Left kidney (tissue), 2 donors: ENCODE measurements around the gene KAZN. TPM values are rescaled to one million over a fixed set of nuclear protein-coding genes. Genes with fewer than 3 reads are reported as not detected.

ENCODE experiments used
- DNase-seq: peaks from one replicate; pipeline ENCODE4 v3.0.0-alpha.2; 2013
- polyA plus RNA-seq: library from polyadenylated mRNA; unstranded; fragments of 120-200 nt; gene quantifications from one replicate; pipeline ENCODE4 v1.2.1, GENCODE V29; 2013; ENCODE audit not compliant: insufficient read length

KAZN gene
- polyA plus RNA-seq, 1 donor = 35.2 TPM

DNA sequence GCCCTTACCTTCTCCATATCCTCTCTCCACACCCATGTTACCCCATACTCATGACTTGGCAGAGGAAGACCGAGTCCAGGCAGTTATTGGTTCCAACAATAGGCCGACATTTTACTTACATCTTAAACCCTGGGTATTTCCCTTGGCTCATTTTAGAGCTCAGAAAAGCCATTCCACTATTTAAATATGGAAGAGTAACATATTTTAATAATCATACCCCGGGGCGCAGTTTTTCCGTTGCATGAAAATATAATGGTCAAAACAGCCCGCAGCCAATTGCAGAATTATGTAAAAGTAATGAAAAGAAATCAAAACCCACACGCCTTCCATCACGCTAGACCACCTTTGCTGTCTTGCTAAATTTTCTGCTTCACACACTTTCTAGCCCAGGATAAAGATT, 48.5 kb downstream of the KAZN start:
- no peak for DNase-seq

DNA sequence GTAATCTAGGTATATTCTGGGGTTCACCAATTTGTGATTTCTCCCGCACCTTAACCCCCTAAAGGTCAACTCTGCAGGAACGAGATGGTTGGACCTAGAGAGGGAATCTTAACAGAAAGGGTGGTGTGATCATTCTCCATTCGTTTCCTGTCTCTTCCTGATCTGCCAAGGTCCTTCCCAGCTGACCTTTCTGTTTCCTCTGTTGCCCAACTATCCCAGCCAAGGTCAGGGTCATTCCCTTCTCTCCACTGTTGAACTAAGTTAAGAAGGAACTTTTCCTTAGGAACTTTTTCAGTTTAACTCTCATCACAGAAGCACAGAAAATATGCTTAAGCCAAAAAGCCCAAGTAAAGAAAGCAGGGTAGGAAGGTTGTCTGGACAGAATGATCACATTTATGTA, 49.3 kb downstream of the KAZN start:
- DNase-seq = no peak

DNA sequence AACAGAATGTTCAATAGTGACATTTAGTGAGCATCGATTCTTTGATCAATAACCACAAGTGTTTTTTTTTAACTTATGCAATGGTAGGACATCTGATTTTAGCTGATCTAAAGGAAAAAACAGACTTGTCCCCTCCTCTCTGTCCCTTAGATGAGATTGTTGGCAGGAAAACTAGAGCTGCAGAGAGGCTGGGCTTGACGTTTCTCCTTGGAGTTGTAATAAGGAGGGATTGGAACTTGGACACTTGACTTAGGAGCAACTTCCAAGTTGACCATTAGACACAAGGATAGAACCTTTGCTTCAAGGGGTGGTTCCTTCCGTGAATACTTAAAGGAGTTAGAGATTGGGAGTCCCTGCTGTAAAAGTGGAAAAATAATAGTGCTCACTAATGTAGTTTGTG, 49.9 kb downstream of the KAZN start:
- DNase-seq = no peak

DNA sequence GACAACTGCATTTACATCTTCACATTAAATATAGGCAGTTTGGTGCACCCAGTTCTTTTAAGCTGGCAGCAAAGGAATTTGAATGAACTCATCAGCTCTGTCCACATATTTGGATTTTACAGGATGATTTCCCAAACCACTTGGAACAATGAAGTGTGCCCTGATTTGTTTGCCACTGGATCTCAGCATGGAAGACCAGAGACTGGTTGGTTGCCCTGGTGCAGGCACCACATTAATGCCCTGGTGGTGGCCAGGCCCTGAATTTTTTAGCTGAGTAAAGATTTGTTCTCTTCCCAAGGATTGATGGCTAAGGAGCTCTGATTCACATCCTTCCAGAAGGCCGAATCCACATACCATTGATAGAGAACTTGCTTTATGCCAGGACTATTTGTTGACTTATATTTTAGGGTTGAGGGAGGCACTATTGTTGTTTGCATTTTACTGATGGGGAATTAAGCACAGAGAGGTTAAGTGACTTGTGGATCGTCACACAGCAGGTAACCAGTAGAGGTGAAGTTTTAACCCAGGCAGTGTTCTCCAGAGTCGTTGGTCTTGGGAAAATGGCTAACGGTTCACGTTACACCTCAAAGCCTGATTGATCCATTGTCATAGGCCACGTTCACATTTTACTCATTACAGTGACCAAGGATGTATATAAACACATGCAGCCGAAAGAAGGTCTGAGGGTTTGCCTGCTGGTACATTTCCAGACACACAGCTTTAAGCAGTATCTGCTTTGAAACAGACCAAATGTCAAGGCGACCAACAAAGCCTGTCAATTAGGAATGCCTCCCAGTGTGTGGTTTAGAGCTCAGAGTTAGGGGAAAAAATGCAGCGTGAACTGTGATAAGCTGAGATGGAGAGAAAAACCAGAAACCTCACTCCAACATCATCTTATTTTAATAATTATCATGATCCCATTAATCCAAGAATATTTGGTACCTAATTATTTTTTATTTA, 50.7 kb downstream of the KAZN start:
- no peak for DNase-seq

DNA sequence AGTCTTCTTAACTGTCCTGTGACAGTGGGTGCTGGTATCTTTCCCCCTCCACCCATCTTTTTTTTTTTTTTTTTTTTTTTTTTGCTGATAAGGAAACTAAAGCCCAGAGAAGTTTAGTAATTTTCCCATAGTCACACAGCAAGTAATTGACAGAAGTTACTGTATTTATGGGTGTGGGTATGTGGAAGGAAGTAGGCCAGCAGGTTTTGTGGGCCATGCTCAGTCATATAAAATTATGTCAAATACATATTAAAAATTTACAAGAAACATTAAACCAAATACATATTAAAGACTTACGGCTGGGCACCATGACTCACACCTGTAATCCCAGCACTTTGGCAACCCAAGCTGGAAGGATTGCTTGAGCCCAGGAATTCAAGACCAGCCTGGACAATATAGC, 51.5 kb downstream of the KAZN start:
- DNase-seq = no peak

DNA sequence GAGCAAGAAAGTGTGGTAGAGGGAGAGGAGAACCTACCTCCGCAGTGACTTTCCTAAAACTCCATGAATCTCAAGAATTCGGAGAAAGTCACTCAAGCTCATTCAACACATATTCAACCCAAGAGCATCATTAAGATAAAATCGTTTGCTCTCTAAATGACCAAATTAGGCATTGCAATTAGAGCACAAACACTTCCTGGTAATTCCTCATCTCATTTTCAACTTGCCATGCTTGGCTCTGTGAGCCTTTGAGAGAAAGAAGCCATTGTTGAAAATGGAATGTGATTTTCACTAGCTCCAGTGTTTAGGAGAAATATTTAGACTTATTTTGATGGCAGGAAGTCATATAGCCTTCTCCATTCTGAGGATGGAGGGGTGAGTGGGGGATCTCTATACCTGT, 52.5 kb downstream of the KAZN start:
- DNase-seq = no peak

DNA sequence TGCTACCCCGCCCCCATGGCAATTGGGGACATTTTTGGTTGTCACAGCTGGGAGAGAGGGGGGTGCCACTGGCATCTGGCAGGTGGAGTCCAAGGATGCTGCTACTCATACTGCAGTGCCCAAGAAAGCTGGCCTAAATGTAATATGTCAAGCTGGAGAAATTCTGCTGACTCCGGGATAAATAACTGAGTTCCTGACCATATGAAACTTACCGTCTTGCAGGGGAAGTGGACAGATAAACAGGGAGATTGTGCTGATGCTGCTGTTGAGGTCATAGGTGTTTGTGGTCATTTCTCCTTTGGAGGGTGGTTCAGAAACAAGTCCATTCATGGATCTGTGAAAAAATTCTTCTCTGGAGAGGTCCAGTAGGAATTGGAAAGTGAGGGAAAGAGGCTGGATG, 54.4 kb downstream of the KAZN start:
- DNase-seq = no peak

DNA sequence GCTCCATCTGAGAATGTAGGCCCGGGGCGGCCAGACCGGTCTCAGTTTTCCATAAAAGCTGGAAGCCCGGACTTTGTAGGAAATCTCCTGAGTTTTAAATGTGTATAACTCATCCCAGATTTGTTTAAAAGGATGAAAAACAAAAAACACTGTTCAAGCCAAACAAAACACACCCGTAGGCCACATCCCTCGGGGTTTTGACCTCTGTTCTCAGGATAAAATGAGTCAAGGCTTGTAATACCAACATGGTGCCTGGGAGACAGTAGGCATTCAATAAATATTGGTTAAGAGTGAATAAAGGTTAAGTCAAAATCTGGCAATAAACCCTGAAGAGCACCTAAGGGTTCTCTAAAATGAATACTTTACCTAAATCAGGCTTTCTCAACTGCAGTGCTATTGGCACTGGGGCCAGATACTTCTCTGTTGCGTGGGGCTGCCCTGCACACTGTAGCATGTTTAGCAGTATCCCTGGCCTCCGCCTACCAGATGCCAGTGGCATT, 55.0 kb downstream of the KAZN start:
- DNase-seq = no peak

DNA sequence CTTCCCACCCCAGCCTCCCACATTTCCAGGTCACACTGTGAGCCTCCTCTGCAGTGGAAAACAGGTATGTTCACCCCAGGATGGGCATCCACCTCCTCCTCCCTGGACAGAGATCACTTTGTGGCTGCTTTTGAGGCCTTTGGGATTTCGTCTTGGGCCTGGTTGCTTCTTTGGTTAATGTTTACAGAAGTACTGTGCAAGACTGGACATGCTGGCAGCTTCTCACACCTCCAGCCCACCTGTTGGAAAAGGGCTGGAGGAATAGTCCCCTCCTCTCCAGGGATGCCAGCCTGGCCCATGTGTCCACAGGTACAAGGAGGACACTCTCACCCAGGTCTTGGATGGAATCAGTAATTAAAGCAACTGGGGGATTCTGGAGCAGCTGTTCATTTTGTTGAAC, 56.1 kb downstream of the KAZN start:
- DNase-seq = no peak

DNA sequence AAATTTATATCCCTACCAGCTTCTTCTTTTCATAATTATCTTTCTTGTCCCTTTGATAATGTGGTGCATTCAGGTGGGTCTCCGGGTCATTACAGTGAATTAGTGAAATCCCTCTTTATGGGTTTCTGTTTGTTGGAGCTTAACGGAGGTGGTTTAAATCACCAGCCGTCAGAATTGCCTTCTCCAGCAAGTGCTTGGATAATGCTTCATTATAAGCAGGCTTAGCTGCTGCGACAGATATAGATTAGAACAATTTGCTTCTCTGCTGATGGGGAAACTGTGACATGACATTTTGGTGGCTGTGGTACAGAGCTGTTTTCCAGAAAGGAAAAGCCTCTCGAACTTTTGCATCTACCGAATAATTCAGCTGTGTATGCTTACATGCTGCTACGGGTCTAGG, 56.9 kb downstream of the KAZN start:
- DNase-seq = no peak

DNA sequence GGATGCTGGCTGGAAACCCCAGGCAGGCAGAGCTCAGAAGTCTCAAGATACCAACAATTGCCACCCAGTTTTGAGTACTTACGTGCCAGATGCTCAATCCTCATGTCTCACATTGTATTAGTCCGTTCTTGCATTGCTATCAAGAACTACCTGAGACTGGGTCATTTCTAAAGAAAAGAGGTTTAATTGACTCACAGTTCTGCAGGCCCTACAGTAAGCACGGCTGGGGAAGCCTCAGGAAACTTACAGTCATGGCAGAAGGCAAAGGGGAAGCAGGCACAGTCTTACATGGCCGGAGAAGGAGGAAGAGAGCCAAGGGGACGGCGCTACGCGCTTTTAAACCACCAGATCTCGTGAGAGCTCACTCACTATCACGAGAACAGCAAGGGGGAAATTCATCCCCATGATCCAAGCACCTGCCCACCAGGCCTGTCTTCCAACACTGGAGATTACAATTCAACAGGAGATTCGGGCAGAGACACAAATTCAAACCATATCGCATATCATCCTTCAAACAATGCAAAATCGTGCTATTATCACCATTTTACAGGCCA, 58.0 kb downstream of the KAZN start:
- no peak for DNase-seq

DNA sequence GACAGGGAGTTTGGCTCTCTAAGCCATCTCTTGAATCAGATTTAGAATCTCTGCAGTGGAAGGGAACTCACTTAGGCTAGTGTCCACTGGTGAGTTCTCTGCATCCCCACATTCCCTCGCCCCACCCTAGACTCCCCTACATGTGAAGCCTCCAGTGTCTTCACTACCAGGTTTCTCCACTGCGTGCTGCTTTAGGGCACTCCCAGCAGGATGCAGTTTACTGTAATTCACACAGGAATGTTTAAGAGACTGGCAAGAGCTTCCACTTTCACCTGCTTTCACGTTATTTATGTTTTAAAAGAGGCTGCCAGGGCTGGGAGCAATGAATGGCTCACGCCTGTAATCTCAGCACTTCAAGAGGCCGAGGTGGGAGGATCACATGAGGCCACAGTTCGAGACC, 60.2 kb downstream of the KAZN start:
- DNase-seq = no peak

DNA sequence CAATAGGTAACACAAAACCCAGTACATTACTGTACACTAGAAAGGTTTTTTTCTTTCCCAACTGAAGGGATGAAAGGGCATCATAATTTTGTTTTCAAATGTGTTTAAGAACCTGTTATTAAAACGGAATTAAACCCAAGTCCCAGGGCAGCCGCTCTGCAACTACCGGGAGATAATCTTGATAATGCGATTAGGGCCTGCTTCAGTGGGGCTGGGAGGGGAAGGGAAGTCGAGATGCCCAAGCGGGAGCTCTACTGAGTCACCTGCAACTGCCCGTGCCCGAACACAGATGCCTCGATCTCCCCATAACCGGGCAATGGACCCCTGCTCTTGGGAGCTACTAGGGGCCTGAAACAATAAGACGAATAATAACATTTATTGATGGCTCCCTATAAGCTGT, 61.4 kb downstream of the KAZN start:
- DNase-seq = no peak

DNA sequence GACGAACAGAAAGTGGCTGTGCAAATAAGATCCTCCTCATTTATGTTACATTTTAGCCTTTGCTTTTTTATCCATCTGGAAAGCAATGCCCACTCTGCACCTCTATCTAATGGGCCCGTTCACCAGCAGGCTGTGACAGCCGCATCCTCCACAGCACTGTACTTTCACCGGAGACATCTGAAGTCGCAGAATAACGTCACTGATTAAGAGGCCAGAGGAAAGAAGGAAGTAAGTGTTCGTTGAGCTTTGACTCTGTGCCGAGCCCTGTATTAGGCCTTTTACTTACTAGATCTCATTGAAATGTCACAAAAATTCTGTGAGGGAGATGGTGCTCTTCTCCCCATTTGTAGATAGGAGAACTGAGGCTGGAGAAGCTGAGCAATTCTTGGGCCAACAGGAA, 62.3 kb downstream of the KAZN start:
- no peak for DNase-seq

DNA sequence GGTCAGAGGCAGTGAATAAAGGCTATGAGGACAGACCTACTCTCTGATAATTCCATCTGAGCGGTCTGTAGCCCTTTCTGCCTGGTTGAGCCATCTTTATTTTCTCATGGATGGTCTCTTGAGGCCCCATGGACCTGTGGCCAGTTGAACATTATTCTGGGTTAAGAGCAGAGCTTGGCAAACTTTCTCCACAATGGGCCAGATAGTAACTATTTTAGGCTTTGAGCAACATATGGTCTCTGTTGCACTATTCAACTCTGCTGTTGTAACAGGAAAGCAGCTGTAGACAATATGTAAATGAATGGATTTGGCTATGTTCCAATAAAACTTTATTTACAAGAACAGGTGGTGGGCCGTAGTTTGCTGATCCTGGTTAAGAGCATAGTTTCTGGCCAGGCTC, 62.7 kb downstream of the KAZN start:
- DNase-seq = no peak

DNA sequence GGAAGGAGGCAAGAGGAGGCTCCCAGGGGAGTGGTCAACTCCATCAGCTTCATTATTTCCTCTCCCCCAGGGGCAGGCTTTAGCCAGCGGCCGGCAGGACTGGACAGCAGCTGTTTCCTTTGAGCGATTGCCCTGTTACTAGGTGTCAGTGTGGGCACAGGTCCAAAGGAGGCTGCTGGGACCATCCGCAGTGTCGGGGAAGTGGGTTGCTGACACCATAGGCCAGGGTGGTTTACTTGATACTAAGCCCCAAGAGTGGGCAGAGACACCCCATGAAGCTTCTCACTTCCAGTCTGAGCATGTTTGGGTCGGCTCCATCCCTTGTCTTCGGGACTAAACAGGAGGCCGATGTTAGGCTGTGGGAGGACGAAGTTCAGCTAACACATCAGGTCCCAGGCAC, 63.6 kb downstream of the KAZN start:
- DNase-seq = no peak

DNA sequence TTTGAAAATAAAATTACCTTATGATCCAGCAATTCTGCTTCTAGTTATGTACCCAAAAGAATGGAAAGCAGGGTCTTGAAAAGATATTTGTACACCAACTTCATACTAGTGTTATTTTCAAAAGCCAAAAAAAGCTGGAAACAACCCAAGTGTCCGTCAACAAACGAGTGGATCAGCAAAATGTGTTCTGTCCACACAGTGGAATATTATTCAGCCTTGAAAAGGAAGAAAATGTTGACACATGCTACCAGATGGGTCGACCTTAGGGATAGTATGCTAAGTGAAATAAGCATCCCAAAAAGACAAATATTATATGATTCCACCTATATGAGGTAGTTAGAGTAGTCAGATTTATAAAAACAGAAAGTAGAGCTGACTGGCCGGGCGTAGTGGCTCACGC, 65.3 kb downstream of the KAZN start:
- no peak for DNase-seq

DNA sequence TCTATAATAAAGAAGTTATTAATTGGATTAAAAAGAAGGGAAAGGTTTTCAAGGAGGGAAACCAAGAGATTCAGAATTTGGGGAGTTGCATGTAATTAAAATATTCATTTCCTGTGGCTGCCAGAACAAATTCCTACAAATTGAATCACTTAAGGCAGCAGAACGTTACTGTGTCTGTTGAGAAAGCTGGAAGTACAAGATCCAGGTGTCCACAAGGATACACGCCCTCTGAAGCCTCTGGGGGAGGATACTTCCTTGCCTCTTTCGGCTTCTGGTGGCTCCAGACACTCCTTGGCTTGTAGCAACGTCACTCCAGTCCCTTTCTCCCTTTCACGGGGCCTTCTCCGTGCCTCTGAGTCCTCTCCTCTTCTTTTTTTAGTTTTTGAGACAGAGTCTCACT, 67.9 kb downstream of the KAZN start:
- DNase-seq = no peak

DNA sequence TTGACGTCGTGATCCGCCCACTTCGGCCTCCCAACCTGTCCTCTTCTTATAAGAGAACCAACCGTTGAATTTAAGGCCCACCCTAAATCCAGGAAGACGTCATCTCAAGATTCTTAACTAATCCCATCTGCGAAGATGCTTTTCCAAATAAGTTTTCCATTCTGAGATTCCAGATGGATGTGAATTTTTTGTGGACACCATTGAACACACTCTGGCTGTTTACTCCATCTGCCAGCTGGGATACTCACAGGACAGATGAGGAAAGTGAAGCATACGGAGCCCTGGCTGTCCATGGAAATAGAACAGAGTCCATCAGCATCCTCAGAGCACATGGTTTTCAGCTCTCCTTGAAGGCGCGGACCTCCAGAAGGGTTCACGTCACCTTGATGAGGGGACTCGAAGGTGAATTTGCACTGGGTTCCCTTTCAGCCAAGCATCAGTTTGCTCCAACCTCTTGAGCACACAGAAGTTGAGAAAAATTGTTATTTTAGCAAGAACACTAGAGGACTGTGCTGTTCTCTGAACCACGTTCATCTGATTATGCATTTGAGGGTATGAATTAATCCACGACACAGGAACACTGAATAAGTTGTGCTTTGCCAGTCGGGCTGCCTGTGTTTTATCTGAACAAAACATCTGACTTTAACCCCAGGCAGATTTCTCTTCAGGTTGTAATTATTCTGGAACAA, 68.6 kb downstream of the KAZN start:
- DNase-seq = no peak

DNA sequence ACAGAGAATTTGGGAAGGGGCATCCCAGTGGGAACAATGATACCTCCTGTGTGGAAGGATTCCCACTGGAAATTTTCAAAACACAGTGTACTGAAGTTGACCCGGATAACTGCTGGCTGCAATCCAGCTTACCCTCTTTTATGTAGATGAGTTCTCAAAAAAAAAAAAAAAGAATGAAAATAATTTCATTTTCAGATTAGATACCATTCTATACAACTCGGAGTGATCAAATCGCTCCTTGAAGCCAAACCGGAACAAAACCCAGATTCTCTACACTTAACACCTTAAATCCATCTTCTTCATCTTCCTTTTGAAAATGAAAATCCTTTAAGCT, 69.1 kb downstream of the KAZN start:
- DNase-seq = no peak

DNA sequence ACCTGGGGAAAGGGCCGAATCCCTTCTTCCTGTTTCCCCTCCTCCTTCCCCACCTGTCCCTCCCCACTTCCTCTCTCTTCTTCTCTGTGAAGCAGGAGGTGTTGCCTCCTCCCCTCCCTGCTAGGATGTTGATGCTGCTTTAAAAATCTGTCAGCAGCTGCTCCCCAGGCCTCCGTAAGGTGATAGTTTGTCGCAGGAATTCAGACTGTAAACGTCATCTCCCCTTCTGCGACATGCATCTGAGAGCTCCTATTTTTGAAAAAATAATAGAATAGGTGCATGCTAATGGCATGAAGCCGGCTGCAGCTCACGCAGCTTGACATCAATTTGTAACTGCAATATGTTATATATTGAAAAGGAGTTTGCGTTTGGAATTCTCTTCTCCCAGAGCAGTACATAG, 70.1 kb downstream of the KAZN start:
- DNase-seq = no peak

DNA sequence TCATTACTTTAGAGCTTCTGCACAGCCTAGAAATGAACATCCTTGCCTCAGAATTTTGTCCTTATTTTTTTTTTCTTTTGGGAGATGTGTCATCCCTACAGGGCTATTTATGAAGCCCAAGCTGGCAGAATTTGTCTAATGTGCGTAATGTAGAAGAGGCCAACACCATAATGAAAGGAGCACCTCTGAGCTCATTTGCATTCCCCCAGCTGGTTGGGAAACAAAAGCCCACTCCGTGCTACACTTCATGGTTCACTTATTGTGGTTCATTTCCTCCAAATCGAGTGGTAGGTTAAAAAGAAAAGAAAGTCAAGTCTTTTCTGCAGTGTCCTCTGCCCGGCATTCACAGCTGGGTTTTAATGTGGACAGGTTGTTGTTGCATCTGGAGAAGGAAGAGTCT, 73.5 kb downstream of the KAZN start:
- no peak for DNase-seq

DNA sequence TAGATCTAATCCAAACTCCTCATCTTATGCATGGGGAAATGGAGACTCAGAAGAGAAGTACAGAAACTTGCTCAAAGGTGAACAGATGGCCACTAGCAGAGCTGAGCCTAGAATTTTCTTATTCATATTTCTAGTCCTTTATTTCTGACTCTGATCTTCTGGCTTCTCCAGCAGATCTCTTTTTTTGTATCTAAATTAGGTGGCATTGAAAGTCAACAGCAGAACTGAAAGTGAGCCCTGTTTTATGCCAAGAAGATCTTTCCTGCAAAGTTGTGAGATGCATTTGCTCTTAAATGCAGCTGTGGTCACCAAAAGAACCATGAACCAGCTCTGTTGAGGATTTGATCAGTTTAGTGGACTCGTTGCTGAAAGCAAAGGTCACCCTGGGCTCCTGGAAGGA, 75.5 kb downstream of the KAZN start:
- DNase-seq = no peak
